NK-92 (cell line): ENCODE results near the gene CD59.

ENCODE experiments used
- DNase-seq: peaks from one replicate; lab custom pipeline; 2025; ENCODE audit not compliant: unreplicated experiment; lab: John Stamatoyannopoulos, UW

The CD59 gene, protein sequence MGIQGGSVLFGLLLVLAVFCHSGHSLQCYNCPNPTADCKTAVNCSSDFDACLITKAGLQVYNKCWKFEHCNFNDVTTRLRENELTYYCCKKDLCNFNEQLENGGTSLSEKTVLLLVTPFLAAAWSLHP

DNA sequence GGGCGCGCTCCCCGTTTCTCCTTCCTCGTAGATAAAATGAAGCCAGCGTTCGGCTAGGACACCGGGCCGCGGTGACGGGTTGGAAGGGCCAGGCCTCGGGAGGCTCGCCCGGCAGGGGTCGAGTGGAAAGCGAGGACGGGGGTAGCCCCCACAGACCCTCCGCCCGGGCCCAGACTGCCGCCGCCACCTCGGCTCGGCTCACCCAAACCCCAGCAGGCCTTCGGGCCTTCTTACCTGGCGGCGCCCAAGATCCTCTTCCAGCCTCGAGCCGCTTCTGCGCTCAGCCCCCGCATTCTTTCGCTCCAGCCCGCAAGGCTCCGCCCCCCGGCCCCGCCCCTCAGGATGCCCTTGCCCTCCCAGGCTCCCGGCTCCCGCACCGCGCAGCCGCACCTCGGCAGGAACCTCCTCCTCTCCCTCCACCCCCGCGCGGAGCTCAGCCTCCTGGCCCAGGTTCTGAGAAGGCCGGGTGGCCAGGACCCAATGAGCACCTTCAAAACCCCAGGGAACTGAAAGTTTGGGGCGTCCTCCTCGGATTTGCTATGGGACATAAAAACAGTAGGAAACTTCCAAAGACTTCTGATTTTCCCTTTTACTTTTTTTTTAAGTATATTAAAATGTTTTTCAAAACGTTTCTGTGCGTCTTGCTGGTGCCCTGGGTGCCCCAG is at the start of gene CD59:
TSS of gene CD59 (minus strand) at position 276 of the 665 bp plus-strand sequence. CDS start 13,978 bp downstream, outside the sequence.
- DNase-seq, result peak; percentile 49

DNA sequence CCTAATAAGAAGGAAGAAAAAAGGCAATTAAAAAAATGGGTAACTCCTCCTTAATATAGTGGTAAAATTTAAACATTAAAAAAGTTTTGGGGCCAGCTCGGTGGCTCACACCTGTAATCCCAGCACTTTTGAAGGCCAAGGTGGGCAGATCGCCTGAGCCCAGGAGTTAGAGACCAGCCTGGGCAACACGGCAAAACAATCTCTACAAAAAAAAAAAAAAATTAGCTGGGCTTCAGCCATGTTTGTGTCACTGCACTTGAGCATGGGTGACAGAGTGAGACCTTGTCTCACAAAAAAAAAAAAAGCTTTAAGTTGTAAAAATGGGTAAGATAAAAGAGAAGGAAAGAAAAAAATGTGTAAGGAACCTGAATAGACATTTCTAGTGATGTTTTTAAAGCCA is 49.4 kb upstream of the CD59 start:
- no peak for DNase-seq

GRCh38 chr11:33779849-33780528 is 43.8 kb upstream of the CD59 start:
- DNase-seq, result no peak

GRCh38 chr11:33778675-33779074 is 42.5 kb upstream of the CD59 start:
- DNase-seq, result no peak

DNA sequence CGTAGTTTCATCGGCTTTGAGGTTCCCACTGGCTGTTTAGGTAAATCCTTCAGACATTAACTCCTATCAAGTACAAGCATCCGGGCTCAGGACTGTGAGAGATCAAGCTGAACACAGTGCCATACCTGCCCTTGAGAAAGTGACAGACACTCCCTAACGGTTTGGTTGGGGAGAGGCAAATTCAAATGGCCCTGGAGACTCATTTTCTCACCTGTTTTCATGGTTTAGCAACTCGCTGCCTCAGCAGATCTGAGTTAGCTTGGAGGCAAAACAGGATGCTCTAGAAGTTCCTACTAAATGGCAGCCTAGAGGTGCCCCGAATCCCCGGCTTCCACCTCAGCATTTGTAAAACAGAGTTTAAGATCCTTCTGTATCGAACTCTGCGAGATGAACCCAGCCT is 41.7 kb upstream of the CD59 start:
- DNase-seq, result no peak

- DNase-seq, result no peak
These were observed 39.7 kb upstream of the CD59 start for GRCh38 chr11:33775832-33776470.

- DNase-seq, result no peak
These were observed 39.2 kb upstream of the CD59 start for GRCh38 chr11:33775467-33775807.

DNA sequence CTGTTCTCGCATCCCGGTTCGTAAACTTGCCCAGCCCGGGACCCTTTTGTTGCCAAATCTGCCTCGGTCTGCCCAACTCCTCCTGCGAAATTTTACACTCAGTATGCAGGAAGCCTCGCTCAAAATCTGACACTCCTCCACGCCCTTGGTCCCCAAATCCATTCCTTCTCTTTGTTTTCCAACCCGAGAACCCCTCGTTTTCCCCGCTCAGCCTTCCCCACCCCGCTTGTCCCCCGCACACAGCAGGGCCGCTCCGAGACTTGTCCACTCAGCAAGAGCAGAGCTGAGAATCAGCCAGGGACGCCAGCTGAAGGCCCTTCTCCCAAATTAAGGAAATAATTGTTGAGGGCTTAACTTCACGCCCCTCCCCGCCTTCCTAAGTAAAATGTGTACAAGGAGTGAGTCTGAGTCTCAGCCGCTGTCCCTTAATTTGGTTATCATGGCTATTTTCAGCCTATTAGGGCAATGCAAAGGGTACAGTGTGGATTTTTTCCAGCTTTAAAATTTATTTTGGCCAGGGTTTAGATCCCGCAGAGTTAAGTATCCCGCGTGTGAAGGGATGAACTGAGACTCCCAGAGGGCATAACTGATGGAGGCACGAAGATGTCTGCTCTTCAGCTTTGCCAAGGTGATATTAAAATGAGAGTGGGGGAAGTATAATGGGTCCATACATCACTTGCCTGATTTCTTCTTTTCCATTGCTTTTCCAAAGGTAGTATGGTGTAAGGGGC is 38.7 kb upstream of the CD59 start:
- DNase-seq, result no peak

DNA sequence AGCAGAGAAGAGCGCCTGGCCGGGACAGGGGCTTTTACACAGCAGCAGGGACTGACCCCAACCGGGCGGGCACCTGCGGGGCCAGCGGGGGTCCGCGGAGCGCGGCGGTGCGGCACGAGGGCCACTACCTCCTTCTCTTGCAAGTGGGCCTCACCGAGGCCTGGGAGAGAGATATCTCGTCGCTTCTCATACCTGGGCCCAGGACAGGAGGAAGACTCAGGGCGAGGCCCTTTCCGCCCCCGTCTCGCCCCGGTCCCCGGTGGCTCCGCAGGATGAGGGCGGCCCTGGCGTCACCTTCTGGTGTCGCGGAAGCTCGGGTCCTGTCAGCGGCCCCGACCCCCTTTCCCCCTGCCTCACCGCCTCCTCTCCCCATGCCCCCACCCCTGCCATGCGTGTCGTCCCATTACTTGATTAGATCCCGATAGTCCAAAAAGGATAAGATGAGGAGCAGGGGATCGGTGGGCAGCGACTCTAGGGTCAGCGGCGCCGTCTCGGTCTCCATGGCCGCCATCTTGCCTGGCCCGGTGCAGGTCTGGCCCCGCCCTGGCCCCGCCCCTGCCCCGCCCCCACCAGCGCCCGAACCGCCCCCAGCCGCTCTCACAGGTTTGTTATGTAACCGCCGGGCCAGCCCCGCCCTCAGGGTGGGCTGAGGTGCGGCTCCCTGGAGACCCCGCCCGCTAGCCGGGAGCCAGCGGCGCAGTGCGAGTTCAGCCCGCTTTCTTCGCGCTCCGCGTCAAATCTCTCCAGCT is 37.9 kb upstream of the CD59 start, which contains the start of gene FBXO3:
TSS of gene FBXO3 (minus strand) at position 534 of the 749 bp plus-strand sequence. CDS start at position 511, 23 bp downstream.
- DNase-seq, result peak; percentile 24

GRCh38 chr11:33773404-33773986 is 37.3 kb upstream of the CD59 start:
- DNase-seq, result no peak

DNA sequence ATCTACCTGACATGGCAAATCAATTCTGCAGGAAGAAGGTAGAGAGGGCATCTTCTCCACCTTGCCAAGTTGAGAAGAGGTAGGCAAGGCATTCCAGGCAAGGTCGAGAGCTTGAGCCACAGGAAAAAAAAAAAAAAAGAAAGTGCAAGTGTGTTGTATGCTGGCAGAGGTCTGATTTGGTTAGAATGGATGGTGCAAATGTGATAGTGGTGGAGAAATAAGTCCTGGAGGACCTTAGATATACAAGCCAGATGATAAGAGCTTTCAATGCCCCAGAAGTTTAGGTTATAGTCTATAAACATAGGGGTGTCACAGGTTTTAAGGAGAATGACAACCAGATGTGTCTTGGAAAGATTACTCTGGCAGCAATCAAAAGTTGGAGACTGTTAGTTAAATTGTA is 36.6 kb upstream of the CD59 start:
- no peak for DNase-seq

- no peak for DNase-seq
These were observed 36.1 kb upstream of the CD59 start for GRCh38 chr11:33772300-33772699.

- DNase-seq, result no peak
These were observed 34.0 kb upstream of the CD59 start for GRCh38 chr11:33770236-33770635.

- no peak for DNase-seq
These were observed 33.3 kb upstream of the CD59 start for GRCh38 chr11:33769542-33769941.

- no peak for DNase-seq
These were observed 31.4 kb upstream of the CD59 start for GRCh38 chr11:33767624-33768023.

DNA sequence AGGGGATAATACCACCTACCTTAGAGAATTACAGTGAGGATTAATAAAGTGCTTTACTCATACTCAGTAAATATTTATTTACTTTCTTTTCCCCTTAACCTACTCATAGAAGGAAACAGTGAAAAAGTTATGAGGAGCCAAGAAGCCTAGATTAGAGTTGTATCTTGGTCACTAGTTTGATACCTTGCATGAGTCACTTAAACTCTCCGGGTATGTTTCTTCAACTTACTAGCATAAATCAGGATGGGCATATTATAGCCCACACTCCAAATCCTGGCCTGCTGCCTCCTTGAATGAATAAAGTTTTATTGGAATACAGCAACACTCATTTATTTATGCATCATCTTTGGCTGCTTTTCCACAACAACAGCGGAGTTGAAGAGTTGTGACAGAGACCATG is 29.9 kb upstream of the CD59 start:
- DNase-seq, result no peak

DNA sequence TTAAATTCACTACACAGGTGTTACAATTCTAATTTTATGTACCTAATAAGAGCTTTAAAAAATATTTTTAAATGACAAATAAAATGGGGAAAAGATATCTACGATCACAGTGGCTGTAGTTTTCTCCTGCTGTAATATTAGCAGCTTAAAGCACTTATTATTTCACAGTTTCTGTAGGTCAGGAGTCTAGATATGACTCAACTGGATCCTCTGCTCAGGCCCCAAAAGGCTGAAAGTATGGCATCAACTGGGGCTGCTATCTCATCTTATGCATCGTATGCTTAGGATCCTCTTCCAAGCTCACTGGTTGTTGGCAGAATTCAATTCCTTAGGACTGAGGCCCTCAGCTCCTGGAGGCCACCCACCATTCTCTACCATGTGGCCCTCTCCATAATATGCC is 25.2 kb upstream of the CD59 start:
- DNase-seq, result no peak

DNA sequence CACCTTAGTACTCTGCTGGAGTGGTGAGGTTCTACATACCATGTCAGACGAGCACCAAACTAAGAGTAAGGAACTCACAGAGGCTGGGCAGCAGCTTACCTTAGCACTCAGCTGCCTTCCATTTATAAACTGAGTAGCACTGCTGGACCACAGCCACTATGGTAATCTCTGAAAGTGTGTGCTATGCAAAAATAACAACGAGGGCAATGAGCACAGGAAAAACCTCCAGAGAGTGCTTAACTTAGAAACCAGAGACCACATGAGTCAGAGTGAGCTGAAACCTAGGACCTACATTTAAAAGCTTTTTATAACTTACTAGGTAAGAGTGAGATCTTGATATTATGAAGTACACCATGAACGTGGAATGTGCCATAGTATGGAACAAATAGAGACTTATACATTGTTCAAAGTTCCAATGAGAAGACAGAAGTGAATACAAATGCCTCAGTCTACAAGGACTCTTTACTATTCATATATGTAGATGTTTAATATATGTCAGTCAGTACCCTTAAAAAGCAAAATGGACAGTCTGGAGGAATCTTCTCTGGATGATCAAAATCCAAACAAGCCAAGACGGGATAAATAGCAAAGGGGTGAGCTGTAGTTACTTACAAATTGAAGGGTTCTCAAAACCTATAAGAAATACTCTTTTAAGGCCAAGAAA is 17.2 kb upstream of the CD59 start:
- no peak for DNase-seq

DNA sequence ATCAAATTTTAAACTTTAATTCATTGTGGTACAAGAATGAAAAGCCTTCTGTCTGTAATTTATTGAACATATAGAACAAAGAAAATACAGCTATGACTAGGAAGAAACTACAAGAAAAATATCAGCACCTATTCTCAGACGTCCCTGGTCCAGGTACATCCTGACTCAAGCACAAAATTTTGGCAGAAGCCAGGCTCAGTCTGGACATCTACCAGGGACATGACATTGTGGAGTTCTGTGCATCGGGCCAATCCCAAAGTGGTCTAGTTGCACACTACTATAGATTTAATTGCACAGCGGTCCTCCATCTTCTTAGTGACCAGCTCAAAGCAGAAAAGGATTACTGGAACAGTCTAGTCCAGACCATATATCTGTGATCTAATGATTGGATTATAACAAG is 15.7 kb upstream of the CD59 start:
- DNase-seq, result no peak

- no peak for DNase-seq
These were observed 11.8 kb upstream of the CD59 start for GRCh38 chr11:33747979-33748378.
